ENCODE results near the gene UCN3.
"Not testable (repeated sequence)": the region's sequence is repeated elsewhere in the genome, so short reads cannot be mapped to it uniquely, and the experiment has no call there.

UCN3 gene

DNA sequence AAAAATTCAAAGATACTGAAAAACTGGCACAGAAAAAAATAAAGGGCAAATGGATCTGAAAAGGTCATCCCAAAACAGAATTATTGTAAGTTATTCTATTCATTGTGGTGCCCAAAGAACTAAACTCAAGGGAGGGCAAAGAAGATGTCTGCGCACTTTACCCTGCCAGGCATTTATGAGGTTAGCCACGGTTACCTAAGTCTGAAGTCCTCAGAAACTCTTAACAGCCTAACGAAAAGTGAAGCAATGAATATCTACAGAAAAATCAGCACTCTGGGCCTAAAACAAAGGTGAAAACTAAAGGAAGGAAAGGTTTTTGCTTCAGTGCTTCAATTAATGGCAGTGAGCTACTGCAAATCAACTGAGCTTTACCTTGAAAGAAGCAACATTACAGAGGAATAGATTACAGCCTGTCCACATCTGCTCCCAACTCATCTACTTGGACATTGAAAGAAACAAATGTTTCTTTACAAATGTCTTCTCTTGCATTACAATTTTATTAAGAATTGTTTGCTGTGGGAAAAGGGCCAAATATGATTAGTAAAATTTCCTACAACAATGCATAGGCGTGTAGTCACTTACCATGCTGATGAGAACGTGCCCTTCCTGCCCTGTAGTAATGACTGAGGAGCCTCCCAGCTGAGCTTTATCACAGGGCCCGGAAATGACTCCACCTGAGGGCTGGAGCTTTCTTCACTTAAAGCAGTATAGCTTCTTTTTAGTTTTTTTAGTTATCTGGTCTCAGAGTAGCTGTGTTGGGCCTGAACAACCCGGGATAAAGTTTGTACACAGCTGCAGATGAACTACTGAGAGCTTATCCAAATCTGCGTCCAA, 39.7 kb downstream of the UCN3 start, which contains the start of gene TUBAL3:
TUBAL3 (minus strand) TSS at position 621 of the 834 bp plus-strand sequence; CDS start at position 585, 36 bp downstream.
- Mint-ChIP-seq H3K9me3 (peaks cover 0 to 1% of the 10 kb centered on the region in 2 donors), H3K4me1 (no peaks in the 10 kb centered on the region), H3K27ac (no peak within 1 kb of the TSS), H3K27me3 (peaks cover 7 to 12% of the 10 kb centered on the region in 2 donors), H3K36me3 (no peaks in the 10 kb centered on the region), H3K4me3 (no peak within 1 kb of the TSS)
- DNase-seq (no peak), ATAC-seq (replicated peaks) (no peak)

DNA sequence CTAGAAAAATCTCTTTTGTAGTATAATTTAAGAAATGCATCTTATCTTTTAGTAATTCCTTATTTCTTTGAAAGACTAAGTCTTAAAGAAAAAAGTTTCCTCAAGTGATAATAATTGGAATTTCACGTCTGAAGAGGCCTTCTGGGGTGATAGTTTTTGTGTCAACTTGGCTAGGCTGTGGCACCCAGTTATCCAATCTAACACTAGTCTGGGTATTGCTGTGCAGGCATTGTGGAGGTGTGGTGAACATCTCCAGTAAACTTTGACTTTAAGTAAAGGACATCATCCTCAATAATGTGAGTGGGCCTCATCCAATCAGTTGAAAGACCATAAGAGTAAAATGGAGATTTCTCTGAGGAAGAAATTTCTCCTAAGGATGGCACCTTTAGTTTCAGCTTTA, 42.2 kb downstream of the UCN3 start:
- Mint-ChIP-seq H3K27ac (no peak overlapping the region), H3K36me3 (no peaks in the 10 kb centered on the region), H3K27me3 (peaks cover 13 to 18% of the 10 kb centered on the region in 2 donors), H3K9me3 (peaks cover 4 to 5% of the 10 kb centered on the region in 2 donors), H3K4me3 (no peak overlapping the region), H3K4me1 (no peaks in the 10 kb centered on the region)
- DNase-seq (no peak), ATAC-seq (replicated peaks) (no peak)

DNA sequence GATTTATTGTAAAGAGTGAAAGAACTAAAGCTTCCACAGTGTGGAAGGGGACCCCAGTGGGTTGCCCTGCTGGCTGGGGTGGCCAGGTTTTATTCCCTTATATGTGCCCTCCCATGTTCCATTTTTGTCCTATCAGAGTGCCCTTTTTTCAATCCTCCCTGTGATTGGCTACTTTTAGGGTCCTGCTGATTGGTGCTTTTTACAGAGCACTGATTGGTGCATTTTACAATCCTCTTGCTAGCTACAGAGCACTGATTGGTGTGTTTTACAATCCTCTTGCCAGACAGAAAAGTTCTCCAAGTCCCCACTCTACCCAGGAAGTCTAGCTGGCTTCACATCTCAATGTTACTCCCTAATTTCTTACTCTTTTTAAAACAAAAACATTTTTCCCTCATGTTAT, 46.0 kb downstream of the UCN3 start:
- not testable (repeated sequence) for H3K9me3 Mint-ChIP-seq; H3K4me1 Mint-ChIP-seq; H3K4me3 Mint-ChIP-seq; ATAC-seq (replicated peaks); H3K36me3 Mint-ChIP-seq; H3K27ac Mint-ChIP-seq; DNase-seq
- peaks cover 13 to 18% of the 10 kb centered on the region in 2 donors for H3K27me3 Mint-ChIP-seq

DNA sequence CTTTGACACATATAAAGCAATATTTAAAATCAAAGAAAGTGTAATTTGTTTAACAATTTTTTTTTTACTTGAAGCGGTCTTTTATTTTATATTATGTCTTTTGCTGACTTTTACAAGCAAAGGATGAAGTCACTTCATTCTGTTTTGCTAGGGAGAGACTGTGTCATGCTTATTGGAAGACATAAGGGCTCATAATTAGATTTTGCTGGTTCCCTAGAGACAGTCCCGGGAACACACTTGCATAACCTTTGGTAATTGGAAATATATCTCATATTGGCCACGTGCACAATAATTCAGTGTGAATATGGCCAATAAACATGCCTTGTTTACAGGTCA, 47.1 kb downstream of the UCN3 start:
- Mint-ChIP-seq H3K27ac (no peak overlapping the region), H3K36me3 (no peaks in the 10 kb centered on the region), H3K4me1 (no peaks in the 10 kb centered on the region), H3K9me3 (peaks cover 4 to 5% of the 10 kb centered on the region in 2 donors), H3K4me3 (peak overlapping the region in 1 of 2 donors; percentile 79), H3K27me3 (peaks cover 13 to 18% of the 10 kb centered on the region in 2 donors)
- peak in 1 of 2 donors; percentile 6 for ATAC-seq (replicated peaks)
- DNase-seq, result no peak

DNA sequence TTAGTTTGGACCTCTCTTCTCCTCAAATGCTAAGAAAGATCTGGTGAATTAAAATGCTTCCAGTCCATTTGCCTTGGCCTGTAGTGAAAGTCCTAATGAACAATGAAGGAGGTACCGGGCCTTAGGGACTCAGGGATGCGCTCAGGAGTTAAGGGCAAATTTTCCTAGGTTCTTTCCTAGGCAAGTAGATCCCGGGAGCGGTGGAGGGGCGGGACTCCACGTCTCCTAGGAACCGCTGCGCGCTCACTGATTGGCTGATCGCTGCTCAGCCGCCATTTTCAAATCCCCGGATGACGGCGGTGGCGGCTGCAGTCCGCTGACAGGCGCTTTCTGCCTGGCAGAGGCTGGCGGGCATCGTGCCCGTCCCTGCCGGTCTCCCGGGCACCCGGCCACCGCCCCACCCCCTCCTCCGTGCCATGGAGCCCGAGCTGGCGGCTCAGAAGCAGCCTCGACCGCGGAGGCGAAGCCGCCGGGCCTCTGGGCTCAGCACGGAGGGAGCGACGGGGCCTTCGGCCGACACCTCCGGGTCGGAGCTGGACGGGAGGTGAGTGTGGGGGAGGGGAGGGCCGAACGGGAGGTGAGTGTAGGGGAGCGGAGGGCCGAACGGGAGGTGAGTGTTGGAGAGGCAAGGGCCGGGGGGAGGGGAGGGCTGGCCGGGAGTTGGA, 47.6 kb downstream of the UCN3 start, which contains the start of gene NET1:
NET1 (plus strand) TSS at position 281 of the 665 bp plus-strand sequence; CDS start at position 417, 136 bp downstream.
- ATAC-seq (replicated peaks) (peak; percentile 93), DNase-seq (peak; percentile 62)
- Mint-ChIP-seq H3K4me3 (peak within 1 kb of the TSS in 1 of 2 donors; percentile 79), H3K36me3 (no peaks in the 10 kb centered on the region), H3K4me1 (no peaks in the 10 kb centered on the region), H3K9me3 (peaks cover 4 to 5% of the 10 kb centered on the region in 2 donors), H3K27me3 (peaks cover 13 to 18% of the 10 kb centered on the region in 2 donors), H3K27ac (no peak within 1 kb of the TSS)

DNA sequence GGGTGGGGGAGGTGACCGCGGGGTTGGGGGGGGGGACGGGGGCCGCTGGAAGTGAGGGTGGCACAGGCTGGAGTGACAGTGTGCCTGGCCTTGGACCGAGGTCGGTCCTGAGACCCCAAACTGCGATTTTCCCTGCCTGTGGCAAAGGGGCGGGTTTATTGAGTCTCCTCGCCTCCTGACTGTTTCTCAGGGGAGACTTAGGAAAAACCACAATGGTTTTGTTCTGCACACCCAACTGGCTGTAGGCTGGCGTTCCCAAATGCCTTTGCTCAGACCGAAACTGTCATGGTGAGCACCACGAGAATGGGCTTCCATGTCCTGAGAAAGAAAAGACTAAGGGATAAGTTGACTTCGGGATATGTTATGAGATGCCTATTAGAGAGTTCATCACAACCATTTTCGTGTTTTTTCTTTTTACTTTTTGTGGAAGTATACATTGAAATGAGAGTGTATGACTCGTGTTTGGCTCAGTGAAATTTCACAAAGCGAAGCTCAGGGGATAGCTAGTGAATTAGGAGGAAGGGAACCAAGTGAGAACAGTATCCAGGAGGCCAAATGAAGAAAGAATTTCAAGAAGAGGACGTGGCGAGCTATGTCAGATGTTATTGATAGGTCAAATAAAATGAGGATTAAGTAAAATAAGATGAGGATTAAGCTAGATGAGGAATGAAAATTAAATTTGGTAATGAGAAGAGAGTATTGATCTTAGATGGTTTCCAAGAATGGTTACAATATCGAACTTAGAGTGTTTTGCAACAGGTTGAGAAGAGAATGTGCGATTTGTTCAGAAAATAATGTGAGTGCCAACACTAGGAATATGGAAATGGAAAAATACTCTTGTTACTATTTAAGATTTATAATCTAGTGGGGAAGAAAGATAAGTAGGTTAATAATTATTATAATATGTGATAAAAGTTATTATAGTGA, 48.5 kb downstream of the UCN3 start:
- Mint-ChIP-seq H3K27me3 (peaks cover 13 to 18% of the 10 kb centered on the region in 2 donors), H3K36me3 (no peaks in the 10 kb centered on the region), H3K4me1 (no peaks in the 10 kb centered on the region), H3K9me3 (peaks cover 4 to 6% of the 10 kb centered on the region in 2 donors), H3K27ac (no peak overlapping the region), H3K4me3 (no peak overlapping the region)
- ATAC-seq (replicated peaks), result no peak
- DNase-seq, result no peak

DNA sequence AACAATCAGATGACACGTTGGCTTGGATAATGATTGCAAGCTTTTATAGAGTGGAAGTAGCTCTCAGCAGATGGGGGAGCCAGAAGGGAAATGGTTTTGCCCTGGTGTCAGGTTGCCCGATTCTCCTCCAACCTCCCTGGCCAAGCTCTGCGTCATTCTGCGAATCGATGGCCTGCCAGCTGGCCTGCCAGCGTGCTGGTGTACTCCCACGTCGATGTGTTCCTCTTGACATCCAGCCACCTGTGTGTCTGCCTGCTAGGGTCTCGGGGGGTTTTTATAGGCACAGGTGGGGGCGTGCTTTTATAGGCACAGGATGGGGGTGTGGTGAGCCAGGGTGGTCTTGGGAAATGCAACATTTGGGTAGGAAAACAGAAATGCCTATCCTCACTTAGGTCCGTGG, 52.2 kb downstream of the UCN3 start:
- no peak overlapping the region for H3K4me3 Mint-ChIP-seq
- no peak for DNase-seq

DNA sequence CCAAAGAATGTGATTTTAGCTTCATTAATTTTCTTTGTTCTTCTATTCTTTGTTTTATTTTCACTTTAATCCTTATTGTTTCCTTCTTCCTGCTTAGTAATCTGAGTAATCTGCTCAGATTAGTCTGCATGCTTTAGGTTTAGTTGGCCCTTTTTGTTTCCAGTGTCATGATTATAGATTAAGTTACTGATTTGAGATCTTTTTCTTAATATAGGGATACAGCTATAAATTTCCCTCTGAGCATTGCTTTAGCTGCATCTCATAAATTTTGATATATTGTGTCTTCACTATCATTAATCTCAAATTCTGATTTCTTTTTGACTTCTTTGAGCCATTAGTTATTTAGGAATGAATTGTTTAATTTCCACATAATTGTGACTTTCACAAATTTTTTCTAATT, 53.8 kb downstream of the UCN3 start:
- Mint-ChIP-seq H3K4me1 (peaks cover 0 to 2% of the 10 kb centered on the region in 2 donors), H3K36me3 (peaks cover 10 to 20% of the 10 kb centered on the region in 2 donors), H3K9me3 (peaks cover 11 to 14% of the 10 kb centered on the region in 2 donors), H3K4me3 (no peak overlapping the region), H3K27me3 (no peaks in the 10 kb centered on the region), H3K27ac (no peak overlapping the region)
- ATAC-seq (replicated peaks) (no peak), DNase-seq (no peak)

More for the DNA sequence above, 52.2 kb downstream of the UCN3 start:
- no peaks in the 10 kb centered on the region for H3K27me3 Mint-ChIP-seq
- ATAC-seq (replicated peaks), result no peak
- peaks cover 11 to 14% of the 10 kb centered on the region in 2 donors for H3K9me3 Mint-ChIP-seq
- H3K36me3 Mint-ChIP-seq, result peaks cover 10 to 16% of the 10 kb centered on the region in 2 donors
- H3K4me1 Mint-ChIP-seq, result no peaks in the 10 kb centered on the region
- H3K27ac Mint-ChIP-seq, result no peak overlapping the region

DNA sequence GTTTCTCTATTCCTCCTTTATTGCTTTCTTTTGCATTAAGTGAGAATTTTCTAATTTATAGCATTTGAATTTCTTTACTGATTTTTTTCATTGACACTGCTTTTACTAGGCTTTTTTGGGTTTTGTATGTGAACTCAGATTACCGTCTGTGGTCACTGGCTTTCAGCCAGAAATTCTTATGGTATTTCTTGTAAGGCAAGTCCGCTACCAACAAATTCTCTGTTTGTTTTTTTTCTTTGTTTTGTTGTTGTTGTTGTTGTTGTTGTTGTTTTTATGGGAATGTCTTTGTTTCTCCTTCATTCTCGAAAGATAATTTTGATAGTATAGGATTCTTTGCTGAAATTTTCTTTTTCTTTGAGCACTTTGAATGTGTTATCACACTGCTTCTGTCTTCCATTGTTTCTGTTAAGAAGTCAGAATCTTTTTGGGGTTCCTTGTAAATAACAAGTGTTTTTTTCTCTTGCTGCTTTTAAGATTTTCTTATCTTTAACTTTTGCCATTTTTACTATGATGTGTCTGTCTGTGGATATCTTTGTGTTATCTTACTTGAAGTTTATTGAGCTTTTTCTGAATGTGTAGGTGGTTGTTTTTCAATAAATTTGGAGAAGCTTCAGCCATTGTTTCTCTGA, 54.8 kb downstream of the UCN3 start:
- ATAC-seq (replicated peaks), result no peak
- DNase-seq, result no peak
- Mint-ChIP-seq H3K27me3 (no peaks in the 10 kb centered on the region), H3K27ac (no peak overlapping the region), H3K4me3 (no peak overlapping the region), H3K9me3 (peaks cover 11 to 14% of the 10 kb centered on the region in 2 donors), H3K4me1 (peaks cover 1 to 2% of the 10 kb centered on the region in 2 donors), H3K36me3 (peaks cover 10 to 20% of the 10 kb centered on the region in 2 donors)

DNA sequence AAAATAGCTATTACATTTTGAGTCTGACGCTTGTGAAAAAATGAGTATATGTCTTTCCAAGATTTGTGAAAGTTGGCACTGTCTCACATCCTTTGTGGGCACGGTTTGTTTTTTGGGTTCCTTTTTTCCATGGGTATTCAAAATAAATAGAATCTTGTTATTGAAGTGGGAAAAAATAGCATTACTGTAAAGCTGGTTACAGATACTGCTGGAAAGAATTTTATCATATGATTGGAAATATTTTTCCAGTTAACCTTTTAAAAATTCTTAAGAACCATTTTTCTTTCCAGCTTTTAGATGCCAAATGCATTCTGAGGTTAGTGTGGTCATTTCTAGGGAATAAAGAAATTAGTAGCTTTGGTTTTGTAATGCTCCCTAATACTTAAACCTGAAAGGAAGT, 59.0 kb downstream of the UCN3 start:
- H3K27ac Mint-ChIP-seq, result no peak overlapping the region
- no peak for ATAC-seq (replicated peaks)
- H3K4me1 Mint-ChIP-seq, result peaks cover 10 to 20% of the 10 kb centered on the region in 2 donors
- H3K4me3 Mint-ChIP-seq, result no peak overlapping the region
- H3K9me3 Mint-ChIP-seq, result peaks cover 11% of the 10 kb centered on the region in 2 donors
- H3K36me3 Mint-ChIP-seq, result peaks cover 10 to 25% of the 10 kb centered on the region in 2 donors
- no peaks in the 10 kb centered on the region for H3K27me3 Mint-ChIP-seq
- no peak for DNase-seq
